Coronary artery (tissue), 2 donors: Measurements from ENCODE around the gene CUL1.

ENCODE experiments used
- DNase-seq: peaks from one replicate; pipeline ENCODE4 v3.0.0-alpha.2; 2017; ENCODE audit warnings: low spot score
- H3K27ac ChIP-seq, 2 donors: fragments of 200-600 bp; sonication (generic); one replicate each; pipeline ENCODE4 v1.5.1; 2016 to 2019
- H3K4me3 ChIP-seq: fragments of 200-600 bp; sonication (generic); 2 replicates; pipeline ENCODE4 v1.5.1; 2016; ENCODE audit warnings: mild to moderate bottlenecking, moderate library complexity
- TF ChIP-seq, protein P1 (sequence below): fragments of 200-600 bp; sonication (generic); IDR thresholded peaks from one replicate; pipeline ENCODE4 v1.5.1; 2019; ENCODE audit warnings: antibody characterized with exemption

Gene CUL1

GRCh38 chr7:148828965-148829364 lies 130.3 kb downstream of the CUL1 start:
- TF ChIP-seq, protein P1, sequence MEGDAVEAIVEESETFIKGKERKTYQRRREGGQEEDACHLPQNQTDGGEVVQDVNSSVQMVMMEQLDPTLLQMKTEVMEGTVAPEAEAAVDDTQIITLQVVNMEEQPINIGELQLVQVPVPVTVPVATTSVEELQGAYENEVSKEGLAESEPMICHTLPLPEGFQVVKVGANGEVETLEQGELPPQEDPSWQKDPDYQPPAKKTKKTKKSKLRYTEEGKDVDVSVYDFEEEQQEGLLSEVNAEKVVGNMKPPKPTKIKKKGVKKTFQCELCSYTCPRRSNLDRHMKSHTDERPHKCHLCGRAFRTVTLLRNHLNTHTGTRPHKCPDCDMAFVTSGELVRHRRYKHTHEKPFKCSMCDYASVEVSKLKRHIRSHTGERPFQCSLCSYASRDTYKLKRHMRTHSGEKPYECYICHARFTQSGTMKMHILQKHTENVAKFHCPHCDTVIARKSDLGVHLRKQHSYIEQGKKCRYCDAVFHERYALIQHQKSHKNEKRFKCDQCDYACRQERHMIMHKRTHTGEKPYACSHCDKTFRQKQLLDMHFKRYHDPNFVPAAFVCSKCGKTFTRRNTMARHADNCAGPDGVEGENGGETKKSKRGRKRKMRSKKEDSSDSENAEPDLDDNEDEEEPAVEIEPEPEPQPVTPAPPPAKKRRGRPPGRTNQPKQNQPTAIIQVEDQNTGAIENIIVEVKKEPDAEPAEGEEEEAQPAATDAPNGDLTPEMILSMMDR, result no peak
- DNase-seq, result no peak
- no peak overlapping the region for H3K27ac ChIP-seq
- no peak overlapping the region for H3K4me3 ChIP-seq

- Histone ChIP-seq H3K4me3 (no peak overlapping the region), H3K27ac (no peak overlapping the region)
- TF ChIP-seq, protein P1, result no peak
- no peak for DNase-seq
These were observed 132.4 kb downstream of the CUL1 start for GRCh38 chr7:148830897-148831692.

- no peak for DNase-seq
- TF ChIP-seq, protein P1, result no peak
These were observed 133.1 kb downstream of the CUL1 start for GRCh38 chr7:148831782-148832181.

GRCh38 chr7:148834605-148835004 lies 135.9 kb downstream of the CUL1 start:
- no peak overlapping the region for H3K4me3 ChIP-seq
- DNase-seq, result no peak
- H3K27ac ChIP-seq, result no peak overlapping the region
- TF ChIP-seq, protein P1, result no peak

More at GRCh38 chr7:148831782-148832181, 133.1 kb downstream of the CUL1 start:
- no peak overlapping the region for H3K4me3 ChIP-seq
- no peak overlapping the region for H3K27ac ChIP-seq

GRCh38 chr7:148835854-148836253 lies 137.2 kb downstream of the CUL1 start:
- H3K4me3 ChIP-seq, result no peak overlapping the region
- no peak overlapping the region for H3K27ac ChIP-seq
- TF ChIP-seq, protein P1, result no peak
- no peak for DNase-seq

- no peak overlapping the region for H3K27ac ChIP-seq
- no peak overlapping the region for H3K4me3 ChIP-seq
- no peak for DNase-seq
- TF ChIP-seq, protein P1, result no peak
These were observed 140.2 kb downstream of the CUL1 start for GRCh38 chr7:148838905-148839304.
